ENCODE data around the gene CFAP410. TPM values are rescaled to one million over a fixed set of nuclear protein-coding genes. Genes with fewer than 3 reads are reported as not detected.

CFAP410 gene
- total and polyA plus RNA-seq, 9 donors = 1.2 to 40.8 (median 29.3) TPM

- intact Hi-C loops (cut with DNase I) = loop anchor here in 2 of 4 donors (5.0 to 10.0 kb wide), 3 partner anchors 40 to 485 kb away; partner anchors contain the start of gene CFAP410 (in 1 of the 2)
- WGBS, 3 donors = 19 to 21% (median 21%) methylated on average over 22 of the region's 22 CpGs
- no peaks in the 10 kb centered on the region for H3K9me3 ChIP-seq
- H3K27ac ChIP-seq = no peak overlapping the region
- no peak for TF ChIP-seq EP300 (IDR thresholded peaks at IDR 0.05)
- TF ChIP-seq, protein P1, sequence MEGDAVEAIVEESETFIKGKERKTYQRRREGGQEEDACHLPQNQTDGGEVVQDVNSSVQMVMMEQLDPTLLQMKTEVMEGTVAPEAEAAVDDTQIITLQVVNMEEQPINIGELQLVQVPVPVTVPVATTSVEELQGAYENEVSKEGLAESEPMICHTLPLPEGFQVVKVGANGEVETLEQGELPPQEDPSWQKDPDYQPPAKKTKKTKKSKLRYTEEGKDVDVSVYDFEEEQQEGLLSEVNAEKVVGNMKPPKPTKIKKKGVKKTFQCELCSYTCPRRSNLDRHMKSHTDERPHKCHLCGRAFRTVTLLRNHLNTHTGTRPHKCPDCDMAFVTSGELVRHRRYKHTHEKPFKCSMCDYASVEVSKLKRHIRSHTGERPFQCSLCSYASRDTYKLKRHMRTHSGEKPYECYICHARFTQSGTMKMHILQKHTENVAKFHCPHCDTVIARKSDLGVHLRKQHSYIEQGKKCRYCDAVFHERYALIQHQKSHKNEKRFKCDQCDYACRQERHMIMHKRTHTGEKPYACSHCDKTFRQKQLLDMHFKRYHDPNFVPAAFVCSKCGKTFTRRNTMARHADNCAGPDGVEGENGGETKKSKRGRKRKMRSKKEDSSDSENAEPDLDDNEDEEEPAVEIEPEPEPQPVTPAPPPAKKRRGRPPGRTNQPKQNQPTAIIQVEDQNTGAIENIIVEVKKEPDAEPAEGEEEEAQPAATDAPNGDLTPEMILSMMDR (IDR thresholded peaks at IDR 0.05) = peak in 2 of 3 donors; percentile 45 to 58
- no peak for TF ChIP-seq POLR2A (IDR thresholded peaks at IDR 0.05)
- no peaks in the 10 kb centered on the region for H3K36me3 ChIP-seq
- no peaks in the 10 kb centered on the region for H3K27me3 ChIP-seq
- no peak overlapping the region for H3K4me3 ChIP-seq
- peak; percentile 64 to 83 (median 73) for DNase-seq
- peaks cover 13% of the 10 kb centered on the region for H3K4me1 ChIP-seq (ENCODE audit: insufficient read depth)
Observed at GRCh38 chr21:44297525-44298290, 41.5 kb downstream of the CFAP410 start.

- intact Hi-C loops (cut with DNase I) = loop anchor here in 2 of 4 donors (5.0 to 10.0 kb wide), 3 partner anchors 40 to 485 kb away; partner anchors contain the start of gene CFAP410 (in 1 of the 2)
- Histone ChIP-seq H3K27ac (no peak overlapping the region), H3K27me3 (no peaks in the 10 kb centered on the region), H3K36me3 (no peaks in the 10 kb centered on the region), H3K4me1 (ENCODE audit: insufficient read depth) (peaks cover 12% of the 10 kb centered on the region), H3K9me3 (no peaks in the 10 kb centered on the region), H3K4me3 (no peak overlapping the region)
- WGBS, 3 donors = 53 to 63% (median 61%) methylated on average over 11 to 13 of the region's 13 CpGs
- DNase-seq = no peak
- TF ChIP-seq POLR2A (IDR thresholded peaks at IDR 0.05) (no peak), EP300 (IDR thresholded peaks at IDR 0.05) (no peak)
- TF ChIP-seq, protein P1 (IDR thresholded peaks at IDR 0.05) = no peak
Observed at GRCh38 chr21:44296916-44297315, 42.3 kb downstream of the CFAP410 start.

- TF ChIP-seq EP300 (IDR thresholded peaks at IDR 0.05) = no peak
- TF ChIP-seq, protein P1 (IDR thresholded peaks at IDR 0.05) = no peak
- TF ChIP-seq POLR2A (IDR thresholded peaks at IDR 0.05) = no peak
- H3K4me3 ChIP-seq = no peak overlapping the region
- DNase-seq = no peak
- WGBS, 3 donors = 37 to 68% (median 40%) methylated on average over 12 of the region's 12 CpGs
- intact Hi-C loops (cut with DNase I) = loop anchor here in 2 of 4 donors (5.0 to 10.0 kb wide), 3 partner anchors 41 to 484 kb away; partner anchors contain the start of gene CFAP410 (in 1 of the 2)
- no peaks in the 10 kb centered on the region for H3K9me3 ChIP-seq
- H3K36me3 ChIP-seq = no peaks in the 10 kb centered on the region
- no peaks in the 10 kb centered on the region for H3K27me3 ChIP-seq
- no peak overlapping the region for H3K27ac ChIP-seq
- H3K4me1 ChIP-seq (ENCODE audit: insufficient read depth) = peaks cover 5% of the 10 kb centered on the region
Observed at GRCh38 chr21:44296103-44296519, 43.1 kb downstream of the CFAP410 start.

DNA sequence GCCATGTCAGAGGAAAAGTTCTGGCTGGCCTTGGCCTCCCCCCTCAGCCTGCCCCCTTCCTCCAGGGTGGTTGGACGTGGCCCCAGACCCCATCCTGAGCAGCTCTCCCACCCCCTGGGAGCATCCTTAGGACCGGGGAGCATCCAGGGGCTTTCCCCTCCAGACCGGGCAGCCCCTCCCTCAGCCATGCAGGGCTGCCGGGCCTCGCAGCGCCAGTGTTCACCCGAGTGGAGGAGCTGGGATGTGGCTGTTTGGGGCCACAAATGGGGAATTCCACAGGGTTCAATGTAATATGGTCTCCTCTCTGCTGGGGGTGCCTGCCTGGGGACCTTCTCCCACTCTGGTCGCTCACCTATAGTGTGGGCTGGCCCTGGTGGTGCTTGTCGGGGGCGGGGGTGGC, 43.5 kb downstream of the CFAP410 start:
- TF ChIP-seq, protein P1 (IDR thresholded peaks at IDR 0.05) = no peak
- TF ChIP-seq POLR2A (IDR thresholded peaks at IDR 0.05) (no peak), EP300 (IDR thresholded peaks at IDR 0.05) (no peak)
- peaks cover under 1% of the 10 kb centered on the region for H3K4me1 ChIP-seq (ENCODE audit: insufficient read depth)
- 51 to 71% (median 56%) methylated on average over 9 to 10 of the region's 10 CpGs for WGBS, 3 donors
- no peak overlapping the region for H3K4me3 ChIP-seq
- no peaks in the 10 kb centered on the region for H3K9me3 ChIP-seq
- H3K27ac ChIP-seq = no peak overlapping the region
- no peaks in the 10 kb centered on the region for H3K36me3 ChIP-seq
- H3K27me3 ChIP-seq = no peaks in the 10 kb centered on the region
- no peak for DNase-seq
- intact Hi-C loops (cut with DNase I) = loop anchor here in 2 of 4 donors (5.0 to 10.0 kb wide), 3 partner anchors 42 to 483 kb away; partner anchors contain the start of gene CFAP410 (in 1 of the 2)
